BLaER1 (cell line): ENCODE data around the gene UNC5C.

Source experiments
- H3K27ac ChIP-seq: shearing (Covaris generic); formaldehyde crosslinking; 2 replicates; pipeline ENCODE4 v1.8.1; 2022
- H3K27me3 ChIP-seq: shearing (Covaris generic); formaldehyde crosslinking; 2 replicates; pipeline ENCODE4 v1.8.1; 2022
- H3K36me3 ChIP-seq: shearing (Covaris generic); formaldehyde crosslinking; 2 replicates; pipeline ENCODE4 v1.8.1; 2022
- H3K4me1 ChIP-seq: shearing (Covaris generic); formaldehyde crosslinking; 2 replicates; pipeline ENCODE4 v1.8.1; 2022
- H3K4me2 ChIP-seq: shearing (Covaris generic); formaldehyde crosslinking; 2 replicates; pipeline ENCODE4 v1.8.1; 2022
- H3K4me3 ChIP-seq: shearing (Covaris generic); formaldehyde crosslinking; 2 replicates; pipeline ENCODE4 v1.8.1; 2022
- H3K9ac ChIP-seq: shearing (Covaris generic); formaldehyde crosslinking; 2 replicates; pipeline ENCODE4 v1.8.1; 2022
- H3K9me3 ChIP-seq: shearing (Covaris generic); formaldehyde crosslinking; 2 replicates; pipeline ENCODE4 v1.8.1; 2022
- H4K20me1 ChIP-seq: shearing (Covaris generic); formaldehyde crosslinking; 2 replicates; pipeline ENCODE4 v1.8.1; 2022
- Cebpa-rat ChIP-seq: shearing (Covaris generic); IDR thresholded peaks from 2 replicates; pipeline ENCODE4 v1.8.1; 2022

UNC5C gene

DNA sequence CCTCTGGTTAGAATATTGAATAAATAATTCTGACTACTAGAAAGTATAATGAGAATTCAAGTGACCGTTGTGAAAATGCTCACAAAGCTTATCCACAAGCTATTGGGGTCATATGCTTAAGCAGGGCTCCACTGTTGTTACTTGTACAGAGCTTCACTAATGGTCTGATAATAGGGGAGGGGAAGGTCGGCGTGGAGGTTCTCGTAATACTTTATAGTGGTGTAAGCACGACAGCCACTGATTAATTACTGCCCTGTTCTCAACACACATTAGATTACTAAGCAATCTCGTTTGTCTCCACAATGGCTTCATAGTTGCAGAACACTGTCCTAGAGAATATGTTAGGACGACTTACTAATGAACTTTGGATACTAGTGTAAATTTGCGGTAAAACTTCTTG is 11.6 kb downstream of the UNC5C start:
- no peak for TF ChIP-seq Cebpa-rat
- H3K9me3 ChIP-seq, result no peaks in the 10 kb centered on the region
- H3K36me3 ChIP-seq, result no peaks in the 10 kb centered on the region
- H3K4me3 ChIP-seq, result no peak overlapping the region
- H3K9ac ChIP-seq, result no peak overlapping the region
- H3K4me2 ChIP-seq, result no peak overlapping the region
- no peak overlapping the region for H3K27ac ChIP-seq
- H4K20me1 ChIP-seq, result no peaks in the 10 kb centered on the region
- no peaks in the 10 kb centered on the region for H3K4me1 ChIP-seq
- no peaks in the 10 kb centered on the region for H3K27me3 ChIP-seq

DNA sequence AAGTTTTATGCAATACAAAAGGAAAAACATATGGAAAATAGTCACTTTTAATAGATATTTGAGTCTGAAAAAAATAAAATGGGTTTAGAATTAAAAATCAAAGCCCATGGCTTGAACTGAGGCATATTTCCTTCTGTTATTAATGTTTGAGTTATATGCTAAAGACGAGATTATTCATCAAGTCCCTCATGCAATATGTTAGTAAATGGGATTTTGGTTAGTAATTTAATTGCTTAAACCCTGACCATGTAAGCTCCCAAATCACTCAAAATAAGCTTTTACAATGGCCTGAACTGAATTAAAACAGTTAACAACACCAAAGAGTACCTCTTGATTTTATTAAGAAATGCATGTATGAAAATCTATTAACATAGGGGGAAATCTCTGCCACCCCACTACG is 12.1 kb downstream of the UNC5C start:
- no peaks in the 10 kb centered on the region for H3K4me1 ChIP-seq
- H3K9ac ChIP-seq, result no peak overlapping the region
- no peaks in the 10 kb centered on the region for H4K20me1 ChIP-seq
- no peak overlapping the region for H3K4me2 ChIP-seq
- H3K9me3 ChIP-seq, result no peaks in the 10 kb centered on the region
- H3K27me3 ChIP-seq, result no peaks in the 10 kb centered on the region
- H3K27ac ChIP-seq, result no peak overlapping the region
- no peaks in the 10 kb centered on the region for H3K36me3 ChIP-seq
- no peak for TF ChIP-seq Cebpa-rat
- no peak overlapping the region for H3K4me3 ChIP-seq

DNA sequence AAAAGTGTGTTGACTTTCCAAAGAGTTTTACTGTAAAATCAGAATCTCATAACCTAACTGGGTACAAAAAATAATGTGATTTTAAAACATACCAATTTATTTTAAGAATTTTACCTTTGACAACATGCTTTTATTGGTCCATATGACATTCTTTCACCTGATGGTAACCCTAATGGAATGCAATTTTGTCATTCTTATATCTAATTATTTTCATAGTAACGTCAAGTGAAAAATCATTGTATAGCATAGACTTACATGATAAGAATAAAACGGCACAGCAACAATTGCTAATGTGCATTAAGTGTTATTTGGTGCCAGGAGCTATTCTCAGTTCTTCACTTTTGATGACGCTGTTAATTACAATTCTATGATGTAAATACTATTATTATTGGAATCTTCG is 13.6 kb downstream of the UNC5C start:
- Histone ChIP-seq H3K27ac (no peak overlapping the region), H3K4me1 (no peaks in the 10 kb centered on the region), H3K4me3 (no peak overlapping the region), H3K9me3 (no peaks in the 10 kb centered on the region), H3K36me3 (no peaks in the 10 kb centered on the region), H3K27me3 (no peaks in the 10 kb centered on the region), H3K9ac (no peak overlapping the region), H3K4me2 (no peak overlapping the region), H4K20me1 (no peaks in the 10 kb centered on the region)
- TF ChIP-seq Cebpa-rat, result no peak

DNA sequence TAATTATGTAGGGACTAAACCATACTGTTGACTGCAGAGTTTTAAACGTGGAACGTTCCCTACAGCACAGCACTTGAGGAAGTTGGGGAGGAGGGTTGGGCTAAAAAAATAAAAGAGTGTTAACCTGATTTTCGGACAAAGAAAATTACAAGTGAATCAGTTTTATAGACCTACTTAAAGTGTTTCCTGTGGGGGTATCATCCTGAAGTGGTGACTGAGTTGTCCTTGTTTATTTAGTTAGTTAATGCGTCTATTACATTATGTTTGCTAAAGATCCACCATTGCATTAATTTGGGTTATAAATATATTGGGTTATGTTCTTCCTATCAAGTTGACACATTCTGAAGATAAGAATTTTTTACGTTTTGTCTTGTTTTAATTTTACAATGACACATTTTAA is 14.7 kb downstream of the UNC5C start:
- Histone ChIP-seq H3K9me3 (no peaks in the 10 kb centered on the region), H3K4me1 (no peaks in the 10 kb centered on the region), H3K27ac (no peak overlapping the region), H3K9ac (no peak overlapping the region), H3K36me3 (no peaks in the 10 kb centered on the region), H3K4me2 (no peak overlapping the region), H3K27me3 (no peaks in the 10 kb centered on the region), H4K20me1 (no peaks in the 10 kb centered on the region), H3K4me3 (no peak overlapping the region)
- TF ChIP-seq Cebpa-rat, result no peak

DNA sequence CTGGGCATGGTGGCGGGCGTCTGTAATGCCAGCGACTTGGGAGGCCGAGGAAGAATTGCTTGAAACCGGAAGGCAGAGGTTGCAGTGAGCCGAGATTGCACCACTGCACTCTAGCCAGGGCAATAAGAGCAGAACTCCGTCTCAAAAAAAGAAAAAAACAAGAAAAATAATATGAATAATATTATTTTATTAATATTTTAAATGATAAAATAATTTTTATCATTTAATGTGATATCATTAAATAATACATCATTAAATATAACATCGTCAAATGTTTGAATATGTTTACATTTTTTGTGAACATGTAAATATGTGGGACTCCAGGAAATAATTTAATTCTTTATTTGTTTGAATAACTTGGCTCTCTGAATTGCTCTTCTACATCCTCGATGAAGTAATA is 15.5 kb downstream of the UNC5C start:
- Histone ChIP-seq H3K9ac (no peak overlapping the region), H3K27ac (no peak overlapping the region), H3K4me2 (no peak overlapping the region), H3K4me3 (no peak overlapping the region), H3K36me3 (no peaks in the 10 kb centered on the region), H3K27me3 (no peaks in the 10 kb centered on the region), H3K4me1 (no peaks in the 10 kb centered on the region), H3K9me3 (no peaks in the 10 kb centered on the region), H4K20me1 (no peaks in the 10 kb centered on the region)
- TF ChIP-seq Cebpa-rat, result no peak

DNA sequence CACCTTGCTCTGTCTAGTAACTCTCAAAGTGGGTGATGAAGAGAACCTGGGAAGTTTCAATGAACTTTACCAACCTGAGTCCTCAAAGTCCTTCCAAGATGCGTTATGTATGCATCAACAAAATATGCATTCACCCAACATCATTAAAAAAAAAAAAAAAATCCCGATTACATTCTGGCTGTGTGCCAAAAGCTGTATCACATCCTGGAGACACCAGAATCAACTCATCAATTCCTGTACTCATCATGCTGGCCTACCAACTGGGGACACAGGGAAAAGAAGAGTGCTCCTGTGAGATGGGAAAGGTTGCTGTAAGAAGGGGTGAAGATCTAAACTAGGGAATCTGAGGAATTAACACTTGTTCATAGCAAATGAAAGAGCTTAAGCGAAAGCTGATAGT is 16.5 kb downstream of the UNC5C start:
- H3K4me1 ChIP-seq, result no peaks in the 10 kb centered on the region
- H3K9ac ChIP-seq, result no peak overlapping the region
- H3K27ac ChIP-seq, result no peak overlapping the region
- H3K4me2 ChIP-seq, result no peak overlapping the region
- no peak for TF ChIP-seq Cebpa-rat
- no peaks in the 10 kb centered on the region for H3K36me3 ChIP-seq
- H3K4me3 ChIP-seq, result no peak overlapping the region
- no peaks in the 10 kb centered on the region for H4K20me1 ChIP-seq
- no peaks in the 10 kb centered on the region for H3K27me3 ChIP-seq
- H3K9me3 ChIP-seq, result no peaks in the 10 kb centered on the region

DNA sequence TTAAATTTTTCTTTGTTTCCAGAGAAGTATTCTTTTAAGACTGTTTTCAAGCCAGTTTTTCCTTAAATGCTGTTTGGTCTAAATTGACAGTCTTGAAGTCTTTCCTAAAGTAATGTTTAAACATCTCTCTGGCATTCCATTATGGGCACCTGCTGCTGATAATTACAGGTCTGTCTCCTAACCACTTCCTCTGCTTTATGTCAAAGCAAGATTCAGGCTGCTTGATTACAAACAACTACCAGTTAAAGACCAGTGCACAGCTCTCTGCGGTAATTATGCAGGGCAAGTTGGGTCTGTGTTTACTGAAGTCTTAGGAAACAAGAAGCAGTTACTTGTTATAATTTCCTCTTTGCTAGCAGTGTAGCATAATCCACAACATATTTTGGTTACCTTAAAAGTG is 17.6 kb downstream of the UNC5C start:
- Histone ChIP-seq H3K9me3 (no peaks in the 10 kb centered on the region), H3K27me3 (no peaks in the 10 kb centered on the region), H3K4me3 (no peak overlapping the region), H3K36me3 (no peaks in the 10 kb centered on the region), H3K4me2 (no peak overlapping the region), H3K27ac (no peak overlapping the region), H3K9ac (no peak overlapping the region), H3K4me1 (no peaks in the 10 kb centered on the region), H4K20me1 (no peaks in the 10 kb centered on the region)
- no peak for TF ChIP-seq Cebpa-rat

DNA sequence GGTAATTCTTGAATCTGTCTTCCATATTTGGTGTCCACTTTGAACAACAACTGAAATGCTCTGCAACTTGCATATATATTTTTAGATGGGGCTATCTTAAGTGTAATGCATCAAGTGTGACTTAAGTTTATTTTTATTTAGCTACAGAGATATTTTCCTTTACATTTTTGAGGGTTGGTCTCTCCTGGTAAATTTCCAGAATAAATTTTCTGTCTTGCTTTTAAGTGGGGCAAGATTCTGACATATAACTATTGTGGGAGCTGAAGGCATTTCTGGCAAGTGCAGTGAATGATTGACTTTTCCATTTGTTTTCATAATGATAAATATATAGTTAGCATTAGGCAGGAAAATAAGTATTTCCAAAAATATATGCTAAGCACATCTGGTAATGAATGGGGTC is 18.8 kb downstream of the UNC5C start:
- no peak for TF ChIP-seq Cebpa-rat
- Histone ChIP-seq H3K27ac (no peak overlapping the region), H3K4me3 (no peak overlapping the region), H4K20me1 (no peaks in the 10 kb centered on the region), H3K9me3 (no peaks in the 10 kb centered on the region), H3K4me1 (no peaks in the 10 kb centered on the region), H3K4me2 (no peak overlapping the region), H3K27me3 (no peaks in the 10 kb centered on the region), H3K9ac (no peak overlapping the region), H3K36me3 (no peaks in the 10 kb centered on the region)

DNA sequence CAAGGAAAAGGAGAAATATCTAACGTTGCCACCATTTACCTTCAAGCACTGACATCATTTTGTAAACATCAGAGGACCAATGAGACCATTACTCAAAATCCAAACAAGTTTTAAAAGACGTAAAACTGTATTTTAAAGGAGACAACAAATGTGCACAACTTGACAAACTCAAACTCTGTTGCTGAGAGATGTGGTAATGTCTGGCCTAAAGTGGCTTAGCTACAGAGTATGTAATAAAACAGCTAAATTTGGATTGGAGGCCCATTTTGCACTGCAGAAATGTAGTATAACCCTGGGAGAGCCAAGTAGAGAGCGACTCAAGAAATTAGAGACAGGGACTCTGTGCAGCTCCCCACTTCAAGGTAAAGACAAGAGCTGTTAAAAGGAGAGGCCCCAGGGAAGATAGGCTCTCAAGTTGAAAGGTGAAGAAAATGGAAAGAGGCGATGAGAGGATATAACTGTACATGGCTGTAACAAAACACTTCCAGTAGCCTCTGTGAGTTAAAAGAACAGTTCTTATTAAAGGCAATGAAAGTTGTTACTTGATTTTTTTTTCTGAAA is 20.3 kb downstream of the UNC5C start:
- Histone ChIP-seq H3K27ac (no peak overlapping the region), H3K4me3 (no peak overlapping the region), H3K4me2 (no peak overlapping the region), H3K4me1 (no peaks in the 10 kb centered on the region), H3K36me3 (no peaks in the 10 kb centered on the region), H3K27me3 (no peaks in the 10 kb centered on the region), H4K20me1 (no peaks in the 10 kb centered on the region), H3K9me3 (no peaks in the 10 kb centered on the region), H3K9ac (no peak overlapping the region)
- TF ChIP-seq Cebpa-rat, result no peak

DNA sequence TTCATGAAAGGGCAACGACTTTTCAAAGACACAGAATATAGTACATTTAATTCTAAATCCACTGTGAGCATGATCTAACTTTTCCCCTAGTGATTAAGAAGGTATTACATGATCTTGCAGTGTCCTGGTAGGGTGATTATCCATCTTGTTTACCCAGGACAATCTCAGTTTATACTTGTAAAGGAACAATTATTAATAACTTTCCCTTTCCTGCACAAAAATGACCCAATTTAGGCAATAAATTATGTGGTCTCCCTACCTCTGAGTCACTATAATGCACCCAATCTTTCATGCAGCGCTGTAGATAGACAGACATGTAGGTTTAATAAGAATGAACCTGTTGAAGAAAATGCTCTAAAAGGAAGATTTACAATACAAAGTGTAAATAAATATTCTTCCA is 22.7 kb downstream of the UNC5C start:
- H3K36me3 ChIP-seq, result no peaks in the 10 kb centered on the region
- H4K20me1 ChIP-seq, result no peaks in the 10 kb centered on the region
- no peaks in the 10 kb centered on the region for H3K27me3 ChIP-seq
- H3K4me2 ChIP-seq, result no peak overlapping the region
- TF ChIP-seq Cebpa-rat, result no peak
- H3K9me3 ChIP-seq, result no peaks in the 10 kb centered on the region
- H3K9ac ChIP-seq, result no peak overlapping the region
- H3K4me3 ChIP-seq, result no peak overlapping the region
- H3K4me1 ChIP-seq, result no peaks in the 10 kb centered on the region
- no peak overlapping the region for H3K27ac ChIP-seq

DNA sequence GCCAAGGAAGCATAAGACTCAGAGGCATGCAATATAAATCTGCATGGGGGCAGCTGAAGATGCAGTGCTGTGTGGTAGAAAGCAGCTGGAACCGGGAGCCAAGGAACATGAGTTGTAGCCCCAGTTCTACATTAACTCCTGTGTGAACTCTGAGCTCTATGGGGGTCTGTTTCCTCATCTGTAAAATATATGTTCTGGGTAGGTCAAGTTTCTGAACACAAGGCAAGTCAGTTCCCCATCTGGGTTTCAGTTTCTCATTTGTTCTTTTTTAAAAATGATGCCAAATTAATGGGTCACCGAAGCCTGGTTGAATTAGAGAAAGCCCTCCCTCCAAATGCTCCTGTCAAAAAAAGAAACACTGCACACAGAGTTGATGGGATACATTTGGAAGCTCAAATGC is 24.0 kb downstream of the UNC5C start:
- Histone ChIP-seq H3K4me3 (no peak overlapping the region), H3K27ac (no peak overlapping the region), H3K9ac (no peak overlapping the region), H3K4me1 (no peaks in the 10 kb centered on the region), H3K9me3 (no peaks in the 10 kb centered on the region), H4K20me1 (no peaks in the 10 kb centered on the region), H3K4me2 (no peak overlapping the region), H3K36me3 (no peaks in the 10 kb centered on the region), H3K27me3 (no peaks in the 10 kb centered on the region)
- no peak for TF ChIP-seq Cebpa-rat
